H1 (cell line): ENCODE results near the gene GTF2F2.

Experiments
- BCL11A ChIP-seq, 2 experiments: IDR thresholded peaks; one replicate each; pipeline ENCODE4 v1.6.1; 2011; ENCODE audit warnings: low read depth in 2 of 2, low read length in 2 of 2, mild to moderate bottlenecking in 2 of 2
- BRCA1 ChIP-seq: IDR thresholded peaks from 2 replicates; pipeline ENCODE4 v1.6.1; 2012; ENCODE audit warnings: low read depth, low read length, improper control_type of control experiment
- CTCF ChIP-seq, 3 experiments: IDR thresholded peaks; 1 replicate in 2 of 3; 2 replicates in 1 of 3; pipeline versions ENCODE4 v1.5.1 to v1.6.1; 2011; ENCODE audit warnings: low read length in 3 of 3, mild to moderate bottlenecking in 3 of 3, inconsistent platforms in 2 of 3, low read depth in 1 of 3, moderate library complexity in 1 of 3; ENCODE audit not compliant: insufficient read depth in 1 of 3; ENCODE audit errors: control extremely low read depth in 1 of 3
- EZH2 ChIP-seq: fragments of 200-600 bp; sonication (generic); IDR thresholded peaks from 2 replicates; pipeline ENCODE4 v1.7.1; 2012; ENCODE audit warnings: low read depth, mild to moderate bottlenecking, moderate library complexity, low read length, inconsistent platforms; ENCODE audit not compliant: severe bottlenecking
- GABPA ChIP-seq: IDR thresholded peaks from 2 replicates; pipeline ENCODE4 v1.6.1; 2011; ENCODE audit warnings: mild to moderate bottlenecking, low read length, moderate library complexity, borderline replicate concordance; ENCODE audit not compliant: insufficient read depth
- GTF2F1 ChIP-seq: IDR thresholded peaks from 2 replicates; pipeline ENCODE4 v1.6.1; 2012; ENCODE audit warnings: low read depth, low read length, improper control_type of control experiment, borderline replicate concordance
- JUND ChIP-seq: IDR thresholded peaks from 2 replicates; pipeline ENCODE4 v1.6.1; 2011; ENCODE audit warnings: mild to moderate bottlenecking, improper control_type of control experiment, low read length
- MAFK ChIP-seq: IDR thresholded peaks from 2 replicates; pipeline ENCODE4 v1.6.1; 2012; ENCODE audit warnings: low read depth, mild to moderate bottlenecking, improper control_type of control experiment, low read length
- POLR2A ChIP-seq, 2 experiments: IDR thresholded peaks; 1 replicate in 1 of 2; 2 replicates in 1 of 2; pipeline ENCODE4 v1.6.1; 2011; ENCODE audit warnings: low read depth in 2 of 2, low read length in 2 of 2, mild to moderate bottlenecking in 2 of 2; ENCODE audit errors: control extremely low read depth in 1 of 2
- POLR2AphosphoS5 ChIP-seq: IDR thresholded peaks from 2 replicates; pipeline ENCODE4 v1.6.1; 2011; ENCODE audit warnings: low read depth, low read length
- RFX5 ChIP-seq: IDR thresholded peaks from 2 replicates; pipeline ENCODE4 v1.6.1; 2011; ENCODE audit warnings: low read depth, low read length, improper control_type of control experiment, borderline replicate concordance
- ZNF274 ChIP-seq: IDR thresholded peaks from 2 replicates; pipeline ENCODE4 v1.7.0; 2012; ENCODE audit warnings: low read length, borderline replicate concordance; ENCODE audit errors: extremely low read depth

GRCh38 chr13:45222919-45223318 lies 102.6 kb downstream of the GTF2F2 start:
- no peak for TF ChIP-seq CTCF (IDR thresholded peaks at IDR 0.05; ENCODE audit: control extremely low read depth in 1 of 3, insufficient read depth in 1 of 3, low read depth in 1 of 3, low read length in 3 of 3)
- no peak for TF ChIP-seq GTF2F1
- no peak for TF ChIP-seq EZH2
- no peak for TF ChIP-seq POLR2A (IDR thresholded peaks at IDR 0.05; ENCODE audit: control extremely low read depth in 1 of 2, low read depth in 2 of 2, low read length in 2 of 2)
- TF ChIP-seq MAFK: no peak
- no peak for TF ChIP-seq POLR2AphosphoS5
- no peak for TF ChIP-seq BRCA1
- no peak for TF ChIP-seq RFX5
- TF ChIP-seq GABPA: no peak
- TF ChIP-seq BCL11A (IDR thresholded peaks at IDR 0.05; ENCODE audit: low read depth in 2 of 2, low read length in 2 of 2): no peak
- no peak for TF ChIP-seq ZNF274
- no peak for TF ChIP-seq JUND
